Type B pancreatic cell (in vitro differentiated cells): ENCODE results near the gene CDKL2. TPM values are rescaled to one million over a fixed set of nuclear protein-coding genes. Genes with fewer than 3 reads are reported as not detected.

ENCODE experiments used
- DNase-seq: peaks from one replicate; pipeline ENCODE4 v3.0.0; 2021; ENCODE audit warnings: mixed read lengths; ENCODE audit not compliant: unreplicated experiment; ENCODE audit errors: extremely low spot score
- H3K27ac Mint-ChIP-seq: 2 replicates; pipeline ENCODE4 v1.8.0; 2021; ENCODE audit warnings: mild to moderate bottlenecking, mixed read lengths
- H3K27me3 Mint-ChIP-seq: 2 replicates; pipeline ENCODE4 v1.8.0; 2021; ENCODE audit warnings: mixed read lengths
- H3K36me3 Mint-ChIP-seq: 2 replicates; pipeline ENCODE4 v1.8.0; 2021; ENCODE audit warnings: mixed read lengths
- H3K4me1 Mint-ChIP-seq: one replicate; pipeline ENCODE4 v1.8.0; 2021; ENCODE audit warnings: mixed read lengths; ENCODE audit not compliant: unreplicated experiment
- H3K4me3 Mint-ChIP-seq: 2 replicates; pipeline ENCODE4 v1.8.0; 2021; ENCODE audit warnings: mild to moderate bottlenecking, mixed read lengths
- H3K9me3 Mint-ChIP-seq: 2 replicates; pipeline ENCODE4 v1.8.0; 2021; ENCODE audit warnings: mixed read lengths
- total RNA-seq: library from RNA; stranded (reverse); gene quantifications from 2 replicates; pipeline ENCODE4 v1.2.1, GENCODE V29; 2021; ENCODE audit warnings: low replicate concordance
- TF ChIP-seq, protein P1 (sequence below): fragments of 200-600 bp; sonication (generic); conservative IDR thresholded peaks from 2 replicates; pipeline ENCODE4 v1.5.0; 2021; ENCODE audit warnings: antibody characterized with exemption, mild to moderate bottlenecking

CDKL2 gene
- total RNA-seq, 1 donor from 2014 or later = 2.6 TPM

DNA sequence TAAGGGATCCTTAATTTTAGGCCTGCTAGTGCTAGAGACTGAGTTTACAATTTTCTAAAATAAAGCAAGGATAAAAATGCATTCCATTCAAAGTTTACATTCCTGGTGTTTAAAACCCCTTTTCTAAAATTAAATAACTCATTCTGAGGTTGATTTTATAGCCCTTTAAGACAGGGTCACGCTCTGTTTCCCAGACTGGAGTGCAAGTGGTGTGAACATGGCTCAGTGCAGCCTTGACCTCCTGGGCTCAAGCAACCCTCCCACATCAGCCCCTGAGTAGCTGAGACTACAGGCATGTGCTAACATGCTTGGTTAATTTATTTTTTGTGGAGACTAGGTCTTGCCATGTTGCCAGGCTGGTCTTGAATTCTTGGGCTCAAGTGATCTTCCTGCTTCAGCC, 6.8 kb upstream of the CDKL2 start:
- DNase-seq = no peak
- H3K4me1 Mint-ChIP-seq = no peaks in the 10 kb centered on the region
- H3K4me3 Mint-ChIP-seq = no peak overlapping the region
- no peak overlapping the region for H3K27ac Mint-ChIP-seq
- TF ChIP-seq, protein P1, sequence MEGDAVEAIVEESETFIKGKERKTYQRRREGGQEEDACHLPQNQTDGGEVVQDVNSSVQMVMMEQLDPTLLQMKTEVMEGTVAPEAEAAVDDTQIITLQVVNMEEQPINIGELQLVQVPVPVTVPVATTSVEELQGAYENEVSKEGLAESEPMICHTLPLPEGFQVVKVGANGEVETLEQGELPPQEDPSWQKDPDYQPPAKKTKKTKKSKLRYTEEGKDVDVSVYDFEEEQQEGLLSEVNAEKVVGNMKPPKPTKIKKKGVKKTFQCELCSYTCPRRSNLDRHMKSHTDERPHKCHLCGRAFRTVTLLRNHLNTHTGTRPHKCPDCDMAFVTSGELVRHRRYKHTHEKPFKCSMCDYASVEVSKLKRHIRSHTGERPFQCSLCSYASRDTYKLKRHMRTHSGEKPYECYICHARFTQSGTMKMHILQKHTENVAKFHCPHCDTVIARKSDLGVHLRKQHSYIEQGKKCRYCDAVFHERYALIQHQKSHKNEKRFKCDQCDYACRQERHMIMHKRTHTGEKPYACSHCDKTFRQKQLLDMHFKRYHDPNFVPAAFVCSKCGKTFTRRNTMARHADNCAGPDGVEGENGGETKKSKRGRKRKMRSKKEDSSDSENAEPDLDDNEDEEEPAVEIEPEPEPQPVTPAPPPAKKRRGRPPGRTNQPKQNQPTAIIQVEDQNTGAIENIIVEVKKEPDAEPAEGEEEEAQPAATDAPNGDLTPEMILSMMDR = no peak
- H3K36me3 Mint-ChIP-seq = peaks cover 6% of the 10 kb centered on the region
- no peaks in the 10 kb centered on the region for H3K27me3 Mint-ChIP-seq
- no peaks in the 10 kb centered on the region for H3K9me3 Mint-ChIP-seq

DNA sequence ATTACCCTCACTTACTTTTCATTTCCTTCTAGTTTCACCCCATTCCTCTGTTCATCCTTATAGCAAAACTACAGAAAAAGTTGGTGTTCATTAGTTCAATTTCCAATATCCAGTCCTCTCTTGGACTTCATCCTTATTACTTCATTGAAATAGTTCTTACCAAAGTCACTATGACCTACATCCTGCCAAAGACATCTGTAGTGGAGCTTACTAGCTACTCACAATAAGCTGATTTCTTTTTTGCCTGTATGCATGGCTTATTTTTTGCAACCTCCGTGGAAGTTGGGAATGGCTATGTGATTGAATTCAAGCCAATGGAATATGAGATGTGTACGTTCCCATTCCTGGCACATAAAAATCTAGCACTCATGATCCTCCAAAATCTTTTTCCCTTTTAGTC, 4.6 kb upstream of the CDKL2 start:
- Mint-ChIP-seq H3K4me3 (no peak overlapping the region), H3K9me3 (no peaks in the 10 kb centered on the region), H3K27ac (no peak overlapping the region), H3K4me1 (peaks cover 7% of the 10 kb centered on the region), H3K36me3 (peaks cover 4% of the 10 kb centered on the region), H3K27me3 (no peaks in the 10 kb centered on the region)
- TF ChIP-seq, protein P1 = no peak
- DNase-seq = no peak

DNA sequence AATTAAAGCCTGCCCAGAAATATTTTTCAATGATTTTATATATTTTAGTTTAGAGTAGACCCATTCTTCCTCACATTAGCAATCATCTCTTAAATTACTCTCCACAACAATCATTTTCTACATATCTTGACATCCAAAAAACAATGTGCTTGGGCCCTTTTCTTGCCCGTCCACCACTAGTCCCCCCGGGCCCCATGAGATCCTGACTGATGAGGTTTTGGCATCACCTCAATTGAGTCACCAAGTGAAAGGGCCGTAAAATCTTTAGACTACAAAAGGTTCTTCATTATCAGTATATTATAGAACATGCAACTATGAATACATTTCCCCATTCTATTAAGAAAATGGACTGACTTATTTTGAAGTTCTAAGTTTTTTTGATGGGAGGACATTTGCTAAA, 4.0 kb upstream of the CDKL2 start:
- DNase-seq = no peak
- H3K36me3 Mint-ChIP-seq = no peaks in the 10 kb centered on the region
- TF ChIP-seq, protein P1 = no peak
- no peaks in the 10 kb centered on the region for H3K27me3 Mint-ChIP-seq
- no peak overlapping the region for H3K4me3 Mint-ChIP-seq
- H3K27ac Mint-ChIP-seq = no peak overlapping the region
- H3K9me3 Mint-ChIP-seq = no peaks in the 10 kb centered on the region
- H3K4me1 Mint-ChIP-seq = peaks cover 7% of the 10 kb centered on the region

DNA sequence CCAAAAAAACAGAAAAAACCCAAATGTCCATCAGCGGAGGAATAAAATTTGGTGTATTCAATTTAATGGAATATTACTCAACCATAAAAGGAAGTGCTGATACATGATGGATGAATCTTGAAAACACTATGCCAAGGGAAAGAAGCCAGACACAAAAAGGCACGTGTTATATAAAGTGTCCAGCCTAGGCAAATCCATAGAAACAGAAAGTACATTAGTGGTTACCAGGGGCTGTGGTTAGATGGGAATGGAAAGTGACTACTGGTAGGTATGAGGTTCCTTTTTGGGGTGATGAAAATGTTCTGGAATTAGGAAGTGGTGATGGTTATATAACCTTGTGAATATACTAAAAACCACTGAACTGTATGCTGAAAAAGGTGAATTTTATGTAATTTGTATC, 3.5 kb upstream of the CDKL2 start:
- no peak overlapping the region for H3K27ac Mint-ChIP-seq
- peaks cover 7% of the 10 kb centered on the region for H3K4me1 Mint-ChIP-seq
- TF ChIP-seq, protein P1 = no peak
- DNase-seq = no peak
- H3K4me3 Mint-ChIP-seq = no peak overlapping the region
- no peaks in the 10 kb centered on the region for H3K36me3 Mint-ChIP-seq
- no peaks in the 10 kb centered on the region for H3K9me3 Mint-ChIP-seq
- H3K27me3 Mint-ChIP-seq = no peaks in the 10 kb centered on the region

DNA sequence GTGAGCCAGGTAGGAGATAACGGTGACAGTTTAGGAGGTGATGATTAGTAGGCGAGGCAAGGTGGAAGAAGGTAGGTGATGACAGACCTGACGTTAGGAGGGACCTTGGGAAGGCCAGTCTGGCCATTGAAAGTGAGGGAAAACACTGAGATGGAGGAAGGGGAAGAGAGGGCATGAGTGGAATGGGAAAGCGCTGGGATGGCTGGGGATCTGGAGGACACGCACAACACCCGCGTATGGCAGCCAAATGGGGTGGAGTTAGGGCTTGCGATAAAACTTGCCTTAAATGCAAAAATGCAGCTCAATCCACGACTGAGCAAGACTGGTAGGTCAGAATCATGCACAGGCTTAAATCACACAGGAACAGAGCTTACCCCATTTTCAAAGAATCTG, 605 bp upstream of the CDKL2 start:
- Mint-ChIP-seq H3K27ac (peak overlapping the region; percentile 33), H3K9me3 (no peaks in the 10 kb centered on the region)

More for the DNA sequence above, 605 bp upstream of the CDKL2 start:
- Mint-ChIP-seq H3K4me3 (peak overlapping the region; percentile 95), H3K27me3 (no peaks in the 10 kb centered on the region), H3K4me1 (peaks cover 7% of the 10 kb centered on the region), H3K36me3 (no peaks in the 10 kb centered on the region)
- TF ChIP-seq, protein P1 = no peak
- DNase-seq = no peak
